Measurements from ENCODE around the gene RTTN. TPM values are rescaled to one million over a fixed set of nuclear protein-coding genes. Genes with fewer than 3 reads are reported as not detected.

RTTN gene
- polyA plus RNA-seq, 1 of the 3 experiments (the other 2 are of a cell fraction), result 4.7 TPM

- H3K9me2 ChIP-seq, result no peaks in the 10 kb centered on the region
- H3K9me3 ChIP-seq, result no peaks in the 10 kb centered on the region
- H3K9ac ChIP-seq, result no peak overlapping the region
- ChIA-PET CTCF (interaction anchor here (1.0 to 1.7 kb wide), 3 partner anchors 10 to 126 kb away, joined by 3 to 4 read pairs (median 4); no protein-coding TSS in a partner anchor), POLR2A (no interaction called here)
- no peak overlapping the region for H3K4me3 ChIP-seq (ENCODE audit: low read depth in 2 of 2, low read length in 1 of 2)
- no peaks in the 10 kb centered on the region for H4K20me1 ChIP-seq (ENCODE audit: insufficient read depth)
- no peak overlapping the region for H3K27ac ChIP-seq (ENCODE audit: low read depth in 2 of 2, low read length in 1 of 2)
- H3K4me2 ChIP-seq, result no peak overlapping the region
- H3K79me2 ChIP-seq (ENCODE audit: insufficient read depth), result no peaks in the 10 kb centered on the region
- no peaks in the 10 kb centered on the region for H3F3A ChIP-seq (replicated peaks; ENCODE audit: insufficient read depth)
- no peaks in the 10 kb centered on the region for H3K27me3 ChIP-seq (ENCODE audit: insufficient read depth)
- TF ChIP-seq TCF12 (IDR thresholded peaks at IDR 0.05), result no peak
- no peaks in the 10 kb centered on the region; a peak in 1 of 4 replicates for H3K4me1 ChIP-seq (ENCODE audit: control insufficient read depth in 1 of 2, insufficient read depth in 2 of 2, low read depth in 1 of 2, low read length in 1 of 2)
- DNase-seq, result no peak
- H2AFZ ChIP-seq (ENCODE audit: low read depth), result no peak overlapping the region
- H3K36me3 ChIP-seq (replicated peaks in 1 of 2; ENCODE audit: control insufficient read depth in 1 of 2, insufficient read depth in 2 of 2, low read length in 1 of 2), result peaks cover 0 to 16% of the 10 kb centered on the region in 2 experiments
Observed at GRCh38 chr18:70069382-70069781, 136.1 kb downstream of the RTTN start.

GRCh38 chr18:70068981-70069380, 136.5 kb downstream of the RTTN start:
- Histone ChIP-seq H3F3A (replicated peaks; ENCODE audit: insufficient read depth) (no peaks in the 10 kb centered on the region), H3K9me2 (no peaks in the 10 kb centered on the region), H3K27me3 (ENCODE audit: insufficient read depth) (no peaks in the 10 kb centered on the region), H3K4me3 (ENCODE audit: low read depth in 2 of 2, low read length in 1 of 2) (no peak overlapping the region), H3K27ac (ENCODE audit: low read depth in 2 of 2, low read length in 1 of 2) (no peak overlapping the region), H3K4me1 (ENCODE audit: control insufficient read depth in 1 of 2, insufficient read depth in 2 of 2, low read depth in 1 of 2, low read length in 1 of 2) (no peaks in the 10 kb centered on the region; a peak in 1 of 4 replicates), H4K20me1 (ENCODE audit: insufficient read depth) (no peaks in the 10 kb centered on the region), H2AFZ (ENCODE audit: low read depth) (no peak overlapping the region), H3K9ac (no peak overlapping the region), H3K4me2 (no peak overlapping the region), H3K79me2 (ENCODE audit: insufficient read depth) (no peaks in the 10 kb centered on the region), H3K9me3 (no peaks in the 10 kb centered on the region), H3K36me3 (replicated peaks in 1 of 2; ENCODE audit: control insufficient read depth in 1 of 2, insufficient read depth in 2 of 2, low read length in 1 of 2) (peaks cover 0 to 16% of the 10 kb centered on the region in 2 experiments)
- CTCF ChIA-PET, result interaction anchor here (1.0 to 1.7 kb wide), 3 partner anchors 10 to 127 kb away, joined by 3 to 4 read pairs (median 4); no protein-coding TSS in a partner anchor
- POLR2A ChIA-PET, result no interaction called here
- no peak for DNase-seq
- no peak for TF ChIP-seq POLR2AphosphoS5 (IDR thresholded peaks at IDR 0.05; ENCODE audit: low read depth, low read length)
- no peak for TF ChIP-seq MXI1 (IDR thresholded peaks at IDR 0.05; ENCODE audit: low read depth, low read length)
- TF ChIP-seq CHD2 (IDR thresholded peaks at IDR 0.05; ENCODE audit: low read length, partially characterized antibody), result no peak
- no peak for TF ChIP-seq MAX (IDR thresholded peaks at IDR 0.05; ENCODE audit: low read depth)
- TF ChIP-seq EZH2phosphoT487 (IDR thresholded peaks at IDR 0.05; ENCODE audit: borderline replicate concordance, low read depth), result no peak
- no peak for TF ChIP-seq RXRA (IDR thresholded peaks at IDR 0.05; ENCODE audit: borderline replicate concordance, low read depth)
- TF ChIP-seq RCOR1 (IDR thresholded peaks at IDR 0.05; ENCODE audit: low read length), result no peak
- no peak for TF ChIP-seq NFIC (IDR thresholded peaks at IDR 0.05; ENCODE audit: borderline replicate concordance)
- TF ChIP-seq TEAD4 (IDR thresholded peaks at IDR 0.05; ENCODE audit: borderline replicate concordance, insufficient read depth), result no peak
- TF ChIP-seq ELF1 (IDR thresholded peaks at IDR 0.05), result no peak
- TF ChIP-seq SMC3 (IDR thresholded peaks at IDR 0.05; ENCODE audit: low read depth, low read length), result no peak
- TF ChIP-seq EP300 (IDR thresholded peaks at IDR 0.05; ENCODE audit: borderline replicate concordance in 1 of 2, low read depth in 1 of 2, low read length in 1 of 2), result no peak
- no peak for TF ChIP-seq REST (IDR thresholded peaks at IDR 0.05; ENCODE audit: low read depth, low read length)
- no peak for TF ChIP-seq RFX5 (IDR thresholded peaks at IDR 0.05; ENCODE audit: low read length)
- no peak for TF ChIP-seq MEF2A (IDR thresholded peaks at IDR 0.05; ENCODE audit: borderline replicate concordance, low read depth)
- no peak for TF ChIP-seq FOXM1 (IDR thresholded peaks at IDR 0.05; ENCODE audit: low read depth)
- no peak for TF ChIP-seq FOXJ3 (CRISPR knock-in tag; IDR thresholded peaks at IDR 0.05)
- no peak for TF ChIP-seq YY1 (IDR thresholded peaks at IDR 0.05; ENCODE audit: low read depth)

Data from SK-N-SH (cell line).